Panc1 (cell line): ENCODE data around the gene ATF7.

ENCODE experiments used
- POLR2AphosphoS5 ChIP-seq: IDR thresholded peaks from 2 replicates; pipeline ENCODE4 v1.6.1; 2012; ENCODE audit warnings: mild to moderate bottlenecking, low read depth, low read length, moderate library complexity
- SIN3A ChIP-seq: IDR thresholded peaks from 2 replicates; pipeline ENCODE4 v1.6.1; 2012; ENCODE audit warnings: low read depth, mild to moderate bottlenecking, low read length, moderate library complexity, borderline replicate concordance; ENCODE audit not compliant: insufficient read depth
- TCF7L2 ChIP-seq: IDR thresholded peaks from 2 replicates; pipeline ENCODE4 v1.6.1; 2011; ENCODE audit warnings: mild to moderate bottlenecking, low read depth, low read length, inconsistent platforms
- TF ChIP-seq, protein P1 (sequence below): fragments of 450-650 bp; IDR thresholded peaks from 2 replicates; pipeline ENCODE4 v1.5.1; 2017; ENCODE audit warnings: mild to moderate bottlenecking
- TF ChIP-seq, protein P2 (sequence below), 2 experiments: IDR thresholded peaks; 2 replicates each; pipeline ENCODE4 v1.6.1; 2011 to 2012; ENCODE audit warnings: low read depth in 2 of 2, control low read depth in 1 of 2, low read length in 1 of 2, mild to moderate bottlenecking in 1 of 2, moderate library complexity in 1 of 2; ENCODE audit not compliant: insufficient read depth in 1 of 2

DNA sequence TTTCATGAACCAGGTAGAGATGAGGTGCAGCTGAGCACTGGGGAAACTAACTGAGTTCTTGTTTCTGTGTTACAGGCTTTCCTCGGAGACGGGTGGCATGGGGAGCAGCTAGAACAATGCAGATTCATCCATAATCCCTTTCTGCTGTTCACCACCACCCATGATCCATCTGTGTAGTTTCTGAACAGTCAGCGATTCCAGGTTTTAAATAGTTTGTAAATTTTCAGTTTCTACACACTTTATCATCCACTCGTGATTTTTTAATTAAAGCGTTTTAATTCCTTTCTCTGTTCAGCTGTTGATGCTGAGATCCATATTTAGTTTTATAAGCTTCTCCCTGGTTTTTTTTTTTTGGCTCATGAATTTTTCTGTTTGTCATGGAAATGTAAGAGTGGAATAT is 146.9 kb downstream of the ATF7 start:
- TF ChIP-seq, protein P1, sequence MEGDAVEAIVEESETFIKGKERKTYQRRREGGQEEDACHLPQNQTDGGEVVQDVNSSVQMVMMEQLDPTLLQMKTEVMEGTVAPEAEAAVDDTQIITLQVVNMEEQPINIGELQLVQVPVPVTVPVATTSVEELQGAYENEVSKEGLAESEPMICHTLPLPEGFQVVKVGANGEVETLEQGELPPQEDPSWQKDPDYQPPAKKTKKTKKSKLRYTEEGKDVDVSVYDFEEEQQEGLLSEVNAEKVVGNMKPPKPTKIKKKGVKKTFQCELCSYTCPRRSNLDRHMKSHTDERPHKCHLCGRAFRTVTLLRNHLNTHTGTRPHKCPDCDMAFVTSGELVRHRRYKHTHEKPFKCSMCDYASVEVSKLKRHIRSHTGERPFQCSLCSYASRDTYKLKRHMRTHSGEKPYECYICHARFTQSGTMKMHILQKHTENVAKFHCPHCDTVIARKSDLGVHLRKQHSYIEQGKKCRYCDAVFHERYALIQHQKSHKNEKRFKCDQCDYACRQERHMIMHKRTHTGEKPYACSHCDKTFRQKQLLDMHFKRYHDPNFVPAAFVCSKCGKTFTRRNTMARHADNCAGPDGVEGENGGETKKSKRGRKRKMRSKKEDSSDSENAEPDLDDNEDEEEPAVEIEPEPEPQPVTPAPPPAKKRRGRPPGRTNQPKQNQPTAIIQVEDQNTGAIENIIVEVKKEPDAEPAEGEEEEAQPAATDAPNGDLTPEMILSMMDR: no peak
- TF ChIP-seq POLR2AphosphoS5: no peak
- TF ChIP-seq SIN3A: no peak
- TF ChIP-seq, protein P2, sequence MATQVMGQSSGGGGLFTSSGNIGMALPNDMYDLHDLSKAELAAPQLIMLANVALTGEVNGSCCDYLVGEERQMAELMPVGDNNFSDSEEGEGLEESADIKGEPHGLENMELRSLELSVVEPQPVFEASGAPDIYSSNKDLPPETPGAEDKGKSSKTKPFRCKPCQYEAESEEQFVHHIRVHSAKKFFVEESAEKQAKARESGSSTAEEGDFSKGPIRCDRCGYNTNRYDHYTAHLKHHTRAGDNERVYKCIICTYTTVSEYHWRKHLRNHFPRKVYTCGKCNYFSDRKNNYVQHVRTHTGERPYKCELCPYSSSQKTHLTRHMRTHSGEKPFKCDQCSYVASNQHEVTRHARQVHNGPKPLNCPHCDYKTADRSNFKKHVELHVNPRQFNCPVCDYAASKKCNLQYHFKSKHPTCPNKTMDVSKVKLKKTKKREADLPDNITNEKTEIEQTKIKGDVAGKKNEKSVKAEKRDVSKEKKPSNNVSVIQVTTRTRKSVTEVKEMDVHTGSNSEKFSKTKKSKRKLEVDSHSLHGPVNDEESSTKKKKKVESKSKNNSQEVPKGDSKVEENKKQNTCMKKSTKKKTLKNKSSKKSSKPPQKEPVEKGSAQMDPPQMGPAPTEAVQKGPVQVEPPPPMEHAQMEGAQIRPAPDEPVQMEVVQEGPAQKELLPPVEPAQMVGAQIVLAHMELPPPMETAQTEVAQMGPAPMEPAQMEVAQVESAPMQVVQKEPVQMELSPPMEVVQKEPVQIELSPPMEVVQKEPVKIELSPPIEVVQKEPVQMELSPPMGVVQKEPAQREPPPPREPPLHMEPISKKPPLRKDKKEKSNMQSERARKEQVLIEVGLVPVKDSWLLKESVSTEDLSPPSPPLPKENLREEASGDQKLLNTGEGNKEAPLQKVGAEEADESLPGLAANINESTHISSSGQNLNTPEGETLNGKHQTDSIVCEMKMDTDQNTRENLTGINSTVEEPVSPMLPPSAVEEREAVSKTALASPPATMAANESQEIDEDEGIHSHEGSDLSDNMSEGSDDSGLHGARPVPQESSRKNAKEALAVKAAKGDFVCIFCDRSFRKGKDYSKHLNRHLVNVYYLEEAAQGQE (IDR thresholded peaks at IDR 0.05; ENCODE audit: insufficient read depth in 1 of 2, low read depth in 2 of 2, low read length in 1 of 2): no peak
- TF ChIP-seq TCF7L2: no peak
